NCI-H2227 (cell line): ENCODE results near the gene MRPL21.
"Not testable (repeated sequence)": the region's sequence is repeated elsewhere in the genome, so short reads cannot be mapped to it uniquely, and the experiment has no call there.

Experiments
- DNase-seq: peaks from one replicate; lab custom pipeline; 2025; ENCODE audit not compliant: unreplicated experiment; lab: John Stamatoyannopoulos, UW

The MRPL21 gene

GRCh38 chr11:68911731-68912130 lies 8.1 kb upstream of the MRPL21 start:
- DNase-seq: no peak

- no peak for DNase-seq
Observed at GRCh38 chr11:68910965-68911364, 7.3 kb upstream of the MRPL21 start.

- DNase-seq: no peak
Observed at GRCh38 chr11:68908273-68908672, 4.6 kb upstream of the MRPL21 start.

GRCh38 chr11:68905421-68906360 lies 2.1 kb upstream of the MRPL21 start:
- DNase-seq: no peak

- no peak for DNase-seq
Observed at GRCh38 chr11:68904248-68904847, 716 bp upstream of the MRPL21 start.

GRCh38 chr11:68900835-68901381 lies 2.7 kb downstream of the MRPL21 start:
- DNase-seq: no peak

GRCh38 chr11:68897441-68897840 lies 6.2 kb downstream of the MRPL21 start:
- DNase-seq: no peak

- DNase-seq: no peak
Observed at GRCh38 chr11:68896171-68896959, 7.3 kb downstream of the MRPL21 start.

- DNase-seq: no peak
Observed at GRCh38 chr11:68893282-68893681, 10.3 kb downstream of the MRPL21 start.

- DNase-seq: no peak
Observed at GRCh38 chr11:68892576-68892975, 11.1 kb downstream of the MRPL21 start.

GRCh38 chr11:68891351-68891948 lies 12.2 kb downstream of the MRPL21 start:
- no peak for DNase-seq

GRCh38 chr11:68890490-68891231 lies 13.0 kb downstream of the MRPL21 start:
- DNase-seq: no peak

- no peak for DNase-seq
Observed at GRCh38 chr11:68889948-68890446, 13.6 kb downstream of the MRPL21 start.

GRCh38 chr11:68884827-68885226 lies 18.8 kb downstream of the MRPL21 start:
- not testable (repeated sequence) for DNase-seq

- no peak for DNase-seq
Observed at GRCh38 chr11:68882391-68882790, 21.2 kb downstream of the MRPL21 start.

GRCh38 chr11:68881320-68881719 lies 22.3 kb downstream of the MRPL21 start:
- DNase-seq: no peak

- no peak for DNase-seq
Observed at GRCh38 chr11:68880851-68881250, 22.8 kb downstream of the MRPL21 start.

- DNase-seq: no peak
Observed at GRCh38 chr11:68878022-68878421, 25.6 kb downstream of the MRPL21 start.

GRCh38 chr11:68872216-68873003 lies 31.2 kb downstream of the MRPL21 start:
- DNase-seq: no peak
